Muscle layer of duodenum (tissue), 2 donors: ENCODE data around the gene PEX11B.
"Not testable (repeated sequence)": the region's sequence is repeated elsewhere in the genome, so short reads cannot be mapped to it uniquely, and the experiment has no call there.

Source experiments
- H3K27ac ChIP-seq: one replicate; pipeline ENCODE4 v1.7.0; 2013; ENCODE audit warnings: mild to moderate bottlenecking, low read length
- H3K27me3 ChIP-seq: one replicate; pipeline ENCODE4 v1.7.0; 2013; ENCODE audit warnings: low read depth, mild to moderate bottlenecking, control low read depth, low read length
- H3K36me3 ChIP-seq, 2 donors: one replicate each; pipeline ENCODE4 v1.7.0; 2013; ENCODE audit warnings: low read length in 2 of 2, control low read depth in 1 of 2, mild to moderate bottlenecking in 1 of 2; ENCODE audit not compliant: insufficient read depth in 2 of 2, control insufficient read depth in 1 of 2
- H3K4me1 ChIP-seq, 2 donors: one replicate each; pipeline ENCODE4 v1.7.0; 2013; ENCODE audit warnings: low read length in 2 of 2, mild to moderate bottlenecking in 2 of 2, control low read depth in 1 of 2, moderate library complexity in 1 of 2; ENCODE audit not compliant: insufficient read depth in 2 of 2, control insufficient read depth in 1 of 2
- H3K4me3 ChIP-seq, 2 donors: one replicate each; pipeline ENCODE4 v1.7.0; 2013; ENCODE audit warnings: low read length in 2 of 2, low read depth in 1 of 2, mild to moderate bottlenecking in 1 of 2
- H3K9me3 ChIP-seq, 2 donors: one replicate each; pipeline ENCODE4 v1.7.0; 2013; ENCODE audit warnings: low read length in 2 of 2, control low read depth in 1 of 2, mild to moderate bottlenecking in 1 of 2; ENCODE audit not compliant: control insufficient read depth in 1 of 2
- donor health status: healthy.

The PEX11B gene

DNA sequence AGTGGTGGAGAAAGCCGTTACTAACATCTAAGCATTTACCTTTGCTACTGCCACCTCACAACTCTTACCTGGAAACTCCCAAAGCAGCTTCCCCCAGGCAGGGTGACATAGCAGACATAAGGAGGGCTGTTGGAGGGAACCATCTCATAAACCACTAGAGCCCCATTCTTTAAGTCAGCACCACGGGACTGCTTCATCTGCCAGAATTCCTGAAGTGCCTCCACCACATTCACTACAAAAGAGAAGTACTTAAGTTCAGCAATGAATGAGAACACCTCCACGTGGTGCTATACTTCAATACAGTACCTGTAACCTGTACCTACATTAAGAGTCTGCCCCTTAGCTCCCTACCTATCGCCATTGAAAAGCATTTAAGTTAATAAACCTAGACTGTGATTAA, 29.0 kb upstream of the PEX11B start:
- H3K4me3 ChIP-seq = no peak overlapping the region
- H3K27ac ChIP-seq = no peak overlapping the region
- peaks cover 0 to 9% of the 10 kb centered on the region in 2 donors for H3K4me1 ChIP-seq
- H3K9me3 ChIP-seq = no peaks in the 10 kb centered on the region
- H3K27me3 ChIP-seq = no peaks in the 10 kb centered on the region
- H3K36me3 ChIP-seq = peaks cover 11 to 26% of the 10 kb centered on the region in 2 donors

DNA sequence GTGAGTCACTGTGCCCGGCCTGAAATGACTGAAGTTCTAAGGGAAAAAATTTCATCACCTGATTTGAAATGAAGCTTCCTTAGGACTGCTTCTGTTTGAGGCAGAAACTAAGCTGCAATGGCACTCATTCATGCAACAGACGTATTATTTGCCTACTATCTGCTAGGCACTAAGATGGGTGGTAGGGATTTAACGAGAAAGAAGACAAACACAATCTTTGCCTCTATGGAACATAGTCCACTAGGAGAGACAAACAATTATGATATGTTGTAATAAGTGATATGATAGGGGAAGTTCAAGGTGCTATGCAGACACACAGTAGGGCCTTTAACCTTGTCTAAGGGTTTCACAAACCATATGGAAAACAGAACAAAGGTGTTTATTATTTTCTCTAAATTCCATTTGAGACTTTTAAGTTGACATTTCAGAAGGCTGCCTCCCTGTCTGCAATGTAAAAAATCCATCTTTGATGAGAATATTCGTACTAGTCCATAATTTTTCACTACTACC, 28.0 kb upstream of the PEX11B start:
- H3K27me3 ChIP-seq = no peaks in the 10 kb centered on the region
- peaks cover 14 to 32% of the 10 kb centered on the region in 2 donors for H3K36me3 ChIP-seq

DNA sequence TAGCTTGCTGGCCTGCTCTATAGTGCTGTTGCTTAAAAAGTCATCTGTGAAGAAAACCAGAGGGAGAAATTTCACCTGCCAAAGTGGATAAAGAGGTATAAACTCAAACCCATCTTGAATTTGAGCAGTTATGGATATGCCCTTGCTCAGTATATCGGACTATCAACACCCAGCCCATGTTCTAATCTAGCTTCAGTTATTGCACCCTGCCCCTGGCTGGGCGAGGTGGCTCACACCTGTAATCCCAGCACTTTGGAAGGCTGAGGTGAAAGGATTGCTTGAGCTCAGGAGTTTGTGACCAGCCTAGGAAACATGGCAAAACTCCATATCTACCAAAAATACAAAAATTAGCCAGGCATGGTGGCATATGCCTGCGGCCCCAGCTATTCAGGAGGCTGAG, 26.0 kb upstream of the PEX11B start:
- no peak overlapping the region for H3K27ac ChIP-seq
- H3K4me1 ChIP-seq = no peaks in the 10 kb centered on the region
- H3K4me3 ChIP-seq = no peak overlapping the region
- H3K27me3 ChIP-seq = no peaks in the 10 kb centered on the region
- no peaks in the 10 kb centered on the region for H3K9me3 ChIP-seq
- peaks cover 14 to 38% of the 10 kb centered on the region in 2 donors for H3K36me3 ChIP-seq

More for the DNA sequence above, 28.0 kb upstream of the PEX11B start:
- H3K27ac ChIP-seq = no peak overlapping the region
- H3K4me3 ChIP-seq = no peak overlapping the region
- no peaks in the 10 kb centered on the region for H3K9me3 ChIP-seq
- H3K4me1 ChIP-seq = peaks cover 0 to 4% of the 10 kb centered on the region in 2 donors

- Histone ChIP-seq H3K36me3 (peaks cover 14 to 38% of the 10 kb centered on the region in 2 donors), H3K4me3 (no peak overlapping the region), H3K4me1 (no peaks in the 10 kb centered on the region), H3K27me3 (no peaks in the 10 kb centered on the region), H3K9me3 (no peaks in the 10 kb centered on the region), H3K27ac (no peak overlapping the region)
Measured at GRCh38 chr1:145942871-145943270, 24.4 kb upstream of the PEX11B start.

- Histone ChIP-seq H3K4me3 (no peak overlapping the region), H3K27me3 (no peaks in the 10 kb centered on the region), H3K27ac (no peak overlapping the region), H3K9me3 (no peaks in the 10 kb centered on the region), H3K4me1 (no peaks in the 10 kb centered on the region), H3K36me3 (peaks cover 14 to 41% of the 10 kb centered on the region in 2 donors)
Measured at GRCh38 chr1:145942405-145942804, 23.9 kb upstream of the PEX11B start.

DNA sequence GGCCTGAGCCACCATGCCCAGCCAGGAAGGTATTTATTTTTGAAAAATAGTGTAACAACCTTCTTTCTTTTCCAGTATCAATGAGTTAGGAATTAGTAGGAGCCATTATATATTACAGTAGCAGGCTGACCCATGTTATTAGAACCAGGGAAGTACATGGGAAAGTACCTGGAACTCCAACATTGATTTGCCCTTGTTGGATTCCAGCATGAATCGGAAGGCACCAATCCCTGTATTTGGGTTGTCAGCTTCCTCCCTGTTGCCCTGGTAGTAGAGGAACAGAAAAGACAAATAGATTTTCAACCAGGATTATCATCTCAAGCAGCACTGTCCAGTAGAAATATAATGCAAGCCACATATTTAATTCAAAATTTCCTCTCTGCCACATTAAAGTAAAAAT, 18.9 kb upstream of the PEX11B start:
- Histone ChIP-seq H3K9me3 (no peaks in the 10 kb centered on the region), H3K27ac (no peak overlapping the region), H3K4me1 (no peaks in the 10 kb centered on the region), H3K27me3 (no peaks in the 10 kb centered on the region), H3K4me3 (no peak overlapping the region), H3K36me3 (peaks cover 21 to 43% of the 10 kb centered on the region in 2 donors)

DNA sequence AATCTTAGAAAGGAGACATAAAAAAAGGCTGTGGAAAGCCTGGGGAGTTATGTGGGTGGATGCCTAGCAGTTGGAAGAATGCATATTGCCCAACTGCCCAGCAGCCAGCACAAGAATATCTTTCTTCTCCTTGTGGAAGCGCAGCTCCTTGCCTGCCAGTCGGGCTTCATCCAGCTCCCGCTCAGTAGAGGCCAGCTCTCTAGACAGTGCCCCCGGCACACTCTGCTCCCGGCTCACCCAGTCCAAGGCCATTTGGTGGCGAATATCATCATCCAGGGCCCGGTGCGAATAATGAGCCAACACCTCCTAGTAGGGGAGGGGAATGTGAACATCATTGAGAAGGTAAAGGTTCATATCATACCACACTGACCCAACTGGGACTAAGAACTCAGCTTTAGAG, 17.7 kb upstream of the PEX11B start:
- Histone ChIP-seq H3K27me3 (no peaks in the 10 kb centered on the region), H3K9me3 (no peaks in the 10 kb centered on the region), H3K4me3 (no peak overlapping the region), H3K36me3 (peaks cover 18 to 35% of the 10 kb centered on the region in 2 donors), H3K27ac (no peak overlapping the region), H3K4me1 (no peaks in the 10 kb centered on the region)

DNA sequence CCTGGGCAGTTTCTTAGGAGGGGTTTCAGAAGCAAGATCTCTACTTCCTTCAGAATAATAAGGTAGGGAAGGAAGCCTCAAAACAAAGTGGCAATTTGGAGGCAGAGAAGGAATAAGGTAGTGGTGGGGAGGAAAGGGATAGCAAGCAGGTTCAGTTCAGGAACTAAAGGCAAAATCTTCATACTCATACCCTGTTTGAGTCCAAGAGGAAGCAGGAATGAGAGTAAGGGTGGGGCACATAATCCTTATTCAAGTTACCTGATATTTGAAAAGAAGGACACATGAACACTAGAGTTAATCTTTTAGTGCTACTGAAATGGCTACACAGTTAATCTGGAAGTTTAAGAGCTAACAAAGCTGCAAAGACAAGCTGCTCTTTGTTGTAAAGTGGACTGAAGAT, 17.2 kb upstream of the PEX11B start:
- Histone ChIP-seq H3K27ac (no peak overlapping the region), H3K4me3 (no peak overlapping the region)

DNA sequence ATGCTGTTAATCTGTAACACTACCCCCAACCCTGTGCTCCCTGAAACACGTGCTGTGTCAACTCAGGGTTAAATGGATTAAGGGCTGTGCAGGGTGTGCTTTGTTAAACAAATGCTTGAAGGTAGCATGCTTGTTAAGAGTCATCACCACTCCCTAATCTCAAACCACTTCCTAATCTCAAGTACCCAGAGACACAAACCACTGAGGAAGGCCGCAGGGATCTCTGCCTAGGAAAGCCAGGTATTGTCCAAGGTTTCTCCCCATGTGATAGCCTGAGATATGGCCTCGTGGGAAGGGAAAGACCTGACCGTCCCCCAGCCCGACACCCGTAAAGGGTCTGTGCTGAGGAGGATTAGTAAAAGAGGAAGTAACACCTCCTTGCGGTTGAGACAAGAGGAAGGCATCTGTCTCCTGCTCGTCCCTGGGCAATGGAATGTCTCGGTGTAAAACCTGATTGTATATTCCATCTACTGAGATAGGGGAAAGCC, 14.0 kb upstream of the PEX11B start:
- H3K27me3 ChIP-seq, H3K9me3 ChIP-seq, H3K4me1 ChIP-seq, H3K4me3 ChIP-seq, H3K27ac ChIP-seq: not testable (repeated sequence)
- H3K36me3 ChIP-seq = peaks cover 18 to 30% of the 10 kb centered on the region in 2 donors

More for the DNA sequence above, 17.2 kb upstream of the PEX11B start:
- Histone ChIP-seq H3K4me1 (no peaks in the 10 kb centered on the region), H3K9me3 (no peaks in the 10 kb centered on the region), H3K36me3 (peaks cover 18 to 31% of the 10 kb centered on the region in 2 donors), H3K27me3 (no peaks in the 10 kb centered on the region)

DNA sequence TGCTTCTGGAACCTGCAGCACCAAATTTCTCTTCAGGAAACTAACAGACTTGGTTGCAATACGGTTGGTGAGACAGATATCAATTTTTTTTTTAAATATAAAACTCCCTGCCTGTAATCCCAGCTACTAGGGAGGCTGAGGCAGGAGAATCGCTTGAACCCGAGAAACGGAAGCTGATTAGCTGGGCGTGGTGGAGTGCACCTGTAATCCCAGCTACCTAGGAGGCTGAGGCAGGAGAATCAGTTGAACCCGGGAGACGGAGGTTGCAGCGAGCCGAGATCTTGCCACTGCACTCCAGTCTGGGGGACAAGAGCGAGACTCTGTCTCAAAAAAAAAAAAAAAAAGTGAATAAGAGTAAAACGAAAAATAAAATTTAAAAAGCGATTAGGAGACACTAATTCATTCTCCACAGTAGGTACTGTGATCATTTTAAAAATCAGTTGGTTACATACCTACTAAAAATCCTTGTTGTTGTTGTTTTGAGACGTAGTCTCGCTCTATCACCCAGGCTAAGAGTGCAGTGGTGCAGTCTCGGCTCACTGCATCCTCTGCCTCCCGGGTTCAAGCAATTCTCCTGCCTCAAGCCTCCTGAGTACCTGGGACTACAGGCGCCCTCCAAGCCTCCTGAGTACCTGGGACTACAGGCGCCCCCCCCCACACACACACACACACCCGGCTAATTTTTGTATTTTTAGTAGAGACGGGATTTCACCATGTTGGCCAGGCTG, 9.6 kb upstream of the PEX11B start:
- Histone ChIP-seq H3K27me3 (no peaks in the 10 kb centered on the region), H3K27ac (peak overlapping the region; percentile 100), H3K4me1 (peaks cover 13 to 16% of the 10 kb centered on the region in 2 donors), H3K4me3 (peak overlapping the region; percentile 79 to 97), H3K36me3 (peaks cover 9 to 11% of the 10 kb centered on the region in 2 donors), H3K9me3 (no peaks in the 10 kb centered on the region)

GRCh38 chr1:145927063-145927886, 8.8 kb upstream of the PEX11B start, which contains the start of gene RBM8A:
Gene RBM8A (minus strand): TSS chr1:145927484. CDS start chr1:145927426, 58 bp downstream.
- Histone ChIP-seq H3K4me1 (peaks cover 13 to 16% of the 10 kb centered on the region in 2 donors), H3K36me3 (peaks cover 9 to 11% of the 10 kb centered on the region in 2 donors), H3K27me3 (no peaks in the 10 kb centered on the region), H3K4me3 (peak within 1 kb of the TSS; percentile 79 to 97), H3K9me3 (no peaks in the 10 kb centered on the region), H3K27ac (peak within 1 kb of the TSS; percentile 100)
